ENCODE results near the gene DDX19B.
"Not testable (repeated sequence)": the region's sequence is repeated elsewhere in the genome, so short reads cannot be mapped to it uniquely, and the experiment has no call there.

Gene DDX19B

DNA sequence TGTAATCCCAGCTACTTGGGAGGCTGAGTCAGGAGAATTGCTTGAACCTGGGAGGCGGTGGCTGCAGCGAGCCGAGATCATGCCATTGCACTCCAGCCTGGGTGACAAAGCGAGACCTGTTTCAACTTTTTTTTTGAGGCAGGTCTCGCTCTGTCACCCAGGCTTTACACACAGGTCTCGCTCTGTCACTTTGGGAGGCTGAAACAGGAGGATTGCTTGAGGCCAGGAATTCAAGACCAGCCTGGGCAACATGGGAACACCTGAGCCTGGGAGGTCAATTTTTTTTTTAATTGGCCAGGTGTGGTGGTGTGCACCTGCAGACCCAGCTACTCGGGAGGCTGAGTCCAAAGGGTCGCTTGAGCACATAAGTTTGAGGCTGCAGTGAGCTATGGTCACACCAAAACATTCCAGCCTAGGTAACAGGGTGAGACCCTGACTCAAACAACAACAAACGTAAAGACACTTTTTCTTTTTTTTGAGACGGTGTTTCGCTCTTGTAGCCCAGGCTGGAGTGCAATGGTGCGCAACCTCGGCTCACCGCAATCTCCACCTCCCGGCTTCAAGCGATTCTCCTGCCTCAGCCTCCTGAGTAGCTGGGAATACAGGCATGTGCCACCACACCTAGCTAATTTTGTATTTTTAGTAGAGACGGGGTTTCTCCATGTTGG is 11.5 kb upstream of the DDX19B start:
- not testable (repeated sequence) for DNase-seq, ATAC-seq

DNA sequence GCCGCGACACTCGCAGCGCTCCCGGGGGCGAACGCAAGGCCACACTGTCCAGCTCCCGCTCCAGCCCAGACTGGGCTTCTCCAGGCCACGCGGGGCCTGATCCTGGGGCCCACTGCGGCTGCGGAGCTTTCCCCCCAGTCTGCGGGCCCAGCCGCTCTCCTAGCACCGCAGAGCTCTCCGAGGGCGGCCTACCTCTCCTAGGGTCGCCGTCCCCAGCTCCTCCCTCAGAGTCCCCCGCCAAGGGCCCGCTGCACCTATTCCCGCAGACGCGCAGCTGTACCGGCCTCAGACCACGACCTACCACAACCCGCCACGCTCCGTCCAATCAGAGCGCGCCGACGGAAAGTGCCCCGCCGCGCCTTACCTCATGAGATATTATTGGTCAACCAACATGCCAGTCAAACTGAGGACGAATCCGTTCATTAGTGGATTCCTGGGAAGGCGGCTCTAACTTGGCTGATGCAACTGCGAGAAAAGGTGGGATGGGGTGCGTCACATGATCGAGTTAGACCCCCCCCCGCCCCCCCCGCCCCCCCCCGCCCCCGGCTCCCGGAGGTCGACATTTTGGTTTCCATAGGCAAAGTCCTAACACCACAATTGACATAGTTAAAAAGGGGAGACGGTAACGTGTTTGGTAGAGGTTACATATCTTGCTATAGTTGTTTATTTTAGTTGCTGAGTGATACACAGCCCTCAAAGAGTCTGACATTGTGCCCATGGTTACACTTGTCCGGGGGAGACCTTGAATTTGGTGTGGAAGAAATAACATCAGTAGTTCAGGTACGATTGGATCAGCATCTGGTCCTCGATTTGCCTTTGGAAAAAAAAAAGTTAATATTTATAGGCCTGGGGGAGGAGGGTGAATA is 9.5 kb upstream of the DDX19B start, which contains the start of gene AARS1:
TSS of gene AARS1 (minus strand) at position 278 of the 866 bp plus-strand sequence. CDS start 6,743 bp downstream, outside the sequence.
- peak; percentile 95 for DNase-seq
- peak; percentile 100 for ATAC-seq

DNA sequence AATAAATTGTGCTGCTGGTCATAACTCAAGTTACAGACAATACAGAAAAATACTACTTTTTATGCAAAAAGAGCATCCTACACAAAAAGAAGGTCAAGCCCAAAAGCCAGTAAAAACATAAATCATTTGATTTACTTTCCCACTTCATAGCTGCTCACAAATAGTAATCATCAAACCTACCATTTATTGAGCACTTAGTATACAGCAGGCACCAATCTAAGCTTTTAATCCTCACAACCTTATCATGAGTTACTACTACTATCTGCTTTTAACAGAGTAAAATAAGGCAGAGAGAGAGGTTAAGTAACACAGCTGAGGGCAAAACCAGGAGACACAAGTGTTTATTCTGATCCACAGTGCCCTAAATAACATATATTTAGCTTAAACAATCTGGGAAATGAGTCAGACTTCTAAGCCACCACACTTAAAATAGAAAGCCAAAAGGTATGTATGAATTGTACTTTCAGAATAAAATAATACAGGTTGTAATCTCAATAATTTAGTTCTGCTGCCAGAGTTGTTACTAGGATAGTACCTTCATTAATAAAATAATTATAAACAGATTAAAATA is 8.0 kb upstream of the DDX19B start:
- DNase-seq (no peak), ATAC-seq (no peak)

DNA sequence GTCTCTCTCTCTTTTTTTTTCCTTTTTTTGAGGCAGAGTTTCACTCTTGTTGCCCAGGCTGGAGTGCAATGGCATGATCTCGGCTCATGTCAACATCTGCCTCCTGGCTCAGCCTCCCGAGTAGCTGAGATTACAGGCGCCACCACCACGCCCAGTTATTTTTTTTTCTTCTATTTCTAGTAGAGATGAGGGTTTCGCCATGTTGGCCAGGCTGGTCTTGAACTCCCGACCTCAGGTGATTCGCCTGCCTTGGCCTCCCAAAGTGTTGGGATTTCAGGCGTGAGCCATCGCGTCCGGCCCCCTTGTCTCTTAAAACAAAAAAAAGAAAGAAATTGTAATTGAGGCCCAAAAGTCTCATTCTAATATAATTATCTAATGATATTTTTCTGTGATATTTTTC is 6.8 kb upstream of the DDX19B start:
- DNase-seq, ATAC-seq: not testable (repeated sequence)

DNA sequence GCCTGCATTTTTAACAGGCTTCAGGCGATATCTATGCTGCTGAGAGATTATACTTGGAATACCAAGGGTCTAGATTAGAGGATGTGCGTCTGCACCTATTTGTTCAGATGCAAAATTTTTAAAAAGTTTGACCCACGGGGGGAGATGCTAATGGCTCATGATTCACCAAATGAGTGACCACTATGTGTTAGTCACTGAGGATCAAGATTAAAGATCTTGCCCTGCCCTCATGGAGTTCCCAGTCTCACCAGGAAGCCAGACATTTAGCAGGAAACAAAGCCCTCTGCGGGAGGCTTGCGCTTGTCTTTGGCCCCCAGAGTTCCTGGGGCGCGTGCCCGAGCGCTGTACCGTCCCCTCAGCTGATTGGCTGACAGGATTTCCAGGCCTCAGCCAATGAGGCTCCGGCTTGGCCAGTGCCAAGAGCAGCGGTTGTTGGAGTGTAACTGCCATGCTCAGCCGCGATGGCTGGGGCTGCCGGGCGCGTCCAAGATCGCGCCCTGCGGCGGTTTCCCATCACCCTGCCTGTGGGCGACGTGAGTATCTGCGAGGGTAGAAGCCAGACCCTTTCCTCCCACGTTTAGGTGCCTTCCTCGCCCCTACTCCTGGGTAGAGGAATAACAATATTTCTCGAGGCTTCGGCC is 4.5 kb upstream of the DDX19B start:
- ATAC-seq (no peak), DNase-seq (no peak)

DNA sequence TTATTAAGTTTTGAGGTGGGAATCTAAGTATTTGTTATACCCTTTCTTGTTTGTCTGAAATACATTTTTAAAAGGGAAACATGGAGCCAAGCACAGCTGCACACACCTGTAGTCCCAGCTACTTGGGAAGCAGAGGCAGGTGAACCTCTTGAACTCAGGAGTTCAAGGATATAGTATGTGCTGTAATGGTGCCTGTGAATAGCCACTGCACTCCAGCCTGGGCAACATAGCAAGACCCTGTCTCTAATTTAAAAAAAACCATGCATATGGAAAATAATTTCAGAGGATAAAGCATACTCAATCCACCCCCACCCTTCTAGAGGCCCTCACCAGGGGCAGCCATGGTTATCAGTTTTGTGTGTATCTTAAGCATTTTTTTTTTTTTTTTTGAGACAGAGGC is 3.4 kb upstream of the DDX19B start:
- DNase-seq = no peak
- ATAC-seq = no peak

DNA sequence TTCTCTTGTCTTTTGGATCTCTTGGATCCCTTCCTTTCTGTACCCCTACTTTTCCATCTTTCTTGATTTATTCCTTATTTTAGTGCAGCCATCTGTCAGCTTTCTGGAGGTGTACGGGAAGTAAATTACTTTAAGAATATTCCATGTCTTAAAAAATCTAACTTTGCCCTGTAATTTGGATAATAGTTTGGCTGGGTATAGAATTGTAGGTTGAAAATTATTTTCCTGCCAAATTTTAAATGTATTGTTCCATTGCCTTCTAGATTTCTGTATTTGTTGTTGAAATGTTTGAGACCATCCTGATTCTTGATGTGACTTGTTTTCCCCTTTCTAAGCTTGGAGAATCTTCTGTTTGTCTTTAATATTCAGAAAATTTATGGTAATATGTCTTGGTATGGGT is 2.1 kb downstream of the DDX19B start:
- ATAC-seq = no peak

DNA sequence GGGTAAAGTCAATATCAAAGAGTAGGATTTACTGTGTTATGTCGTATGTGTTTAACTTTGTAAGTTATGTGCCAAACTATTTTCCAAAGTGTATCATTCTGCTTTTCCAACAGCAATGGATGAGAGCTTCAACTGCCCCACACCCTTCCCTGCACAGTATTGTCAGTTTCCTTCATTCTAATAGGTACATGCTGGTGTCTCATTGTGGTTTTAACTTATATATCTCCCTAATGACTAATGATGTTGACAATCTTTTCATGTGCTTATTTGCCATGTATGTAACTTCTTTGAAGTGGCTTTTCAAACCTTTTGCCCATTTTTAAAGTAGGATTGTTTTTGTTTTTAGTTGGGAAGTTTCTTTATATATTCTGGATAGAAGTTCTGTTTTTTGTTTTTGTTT is 3.8 kb downstream of the DDX19B start:
- ATAC-seq = no peak
- DNase-seq = no peak

More for the DNA sequence above, 2.1 kb downstream of the DDX19B start:
- no peak for DNase-seq

DNA sequence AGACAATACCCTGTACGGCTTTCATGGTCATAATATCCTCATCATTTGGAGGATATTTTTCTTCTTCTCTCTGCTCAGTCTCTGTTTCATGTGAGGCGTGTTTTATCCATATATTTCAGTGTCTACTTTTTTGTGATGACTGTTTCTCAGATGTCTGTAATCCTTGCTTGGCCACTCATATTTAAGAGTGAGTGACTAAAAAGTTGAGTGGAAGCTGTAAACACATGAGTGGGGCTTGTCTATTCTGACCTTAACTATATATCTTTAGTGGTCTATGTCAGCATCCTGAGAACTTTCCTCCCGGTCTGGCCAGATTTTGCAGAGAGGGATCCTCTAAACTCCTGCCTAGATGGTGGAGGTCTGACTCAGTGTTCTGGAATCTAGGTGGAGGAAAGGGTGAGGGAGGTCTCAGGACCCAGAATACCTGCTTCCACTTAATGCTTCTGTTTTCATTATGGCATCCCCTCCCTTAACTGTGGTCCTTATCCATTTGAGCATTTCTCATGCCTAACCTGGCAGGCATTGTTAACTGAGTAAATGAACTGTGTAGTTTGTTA is 6.0 kb downstream of the DDX19B start:
- DNase-seq (no peak), ATAC-seq (no peak)

DNA sequence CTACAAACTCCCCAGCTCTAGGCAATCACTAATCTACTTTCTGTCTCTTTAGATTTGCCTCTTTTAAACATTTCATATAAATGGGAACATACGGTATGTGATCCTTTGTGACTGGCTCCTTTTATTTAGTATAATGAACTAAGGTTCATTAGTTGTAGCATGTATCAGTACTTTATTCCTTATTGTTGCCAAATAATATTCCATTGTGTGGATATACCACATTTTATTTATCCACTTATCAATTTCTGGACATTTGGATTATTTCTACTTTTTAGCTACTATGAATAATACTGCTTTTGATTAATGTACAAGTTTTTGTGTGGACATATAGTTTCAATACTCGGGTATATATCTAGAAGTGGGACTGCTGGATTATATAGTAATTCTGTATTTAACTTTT is 7.9 kb downstream of the DDX19B start:
- ATAC-seq = no peak
- DNase-seq = no peak

DNA sequence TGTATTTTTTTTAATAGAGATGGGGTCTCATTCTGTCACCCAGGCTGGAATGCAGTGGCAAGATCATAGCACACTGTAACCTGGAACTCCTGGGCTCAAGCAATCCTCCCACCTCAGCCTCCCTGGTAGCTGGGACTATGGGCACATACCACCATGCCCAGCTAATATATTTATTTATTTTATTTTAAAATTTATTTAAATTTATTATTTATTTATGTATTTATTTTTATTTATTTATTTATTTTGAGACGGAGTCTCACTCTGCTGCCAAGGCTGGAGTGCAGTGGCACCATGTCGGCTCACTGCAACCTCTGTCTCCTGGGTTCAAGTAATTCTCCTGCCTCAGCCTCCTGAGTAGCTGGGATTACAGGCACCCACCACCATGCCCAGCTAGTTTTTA is 8.7 kb downstream of the DDX19B start:
- ATAC-seq, DNase-seq: not testable (repeated sequence)

DNA sequence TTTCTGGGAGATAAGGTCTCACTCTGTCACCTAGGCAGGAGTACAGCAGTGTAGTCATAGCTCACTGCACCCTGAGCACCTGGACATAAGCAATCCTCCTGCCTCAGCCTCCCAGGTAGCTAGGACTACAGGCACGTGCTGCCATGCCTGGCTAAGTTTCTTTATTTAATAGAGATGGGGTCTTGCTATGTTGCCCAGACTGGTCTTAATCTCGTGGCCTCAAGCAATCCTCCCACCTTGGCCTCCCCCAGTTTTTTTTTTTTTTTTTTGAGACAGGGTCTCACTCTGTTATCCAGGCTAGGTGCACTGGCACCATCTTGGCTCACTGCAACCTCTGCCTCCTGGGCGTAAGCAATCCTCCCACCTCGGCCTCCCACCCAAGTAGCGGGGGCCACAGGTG is 21.1 kb downstream of the DDX19B start:
- DNase-seq (no peak), ATAC-seq (no peak)

DNA sequence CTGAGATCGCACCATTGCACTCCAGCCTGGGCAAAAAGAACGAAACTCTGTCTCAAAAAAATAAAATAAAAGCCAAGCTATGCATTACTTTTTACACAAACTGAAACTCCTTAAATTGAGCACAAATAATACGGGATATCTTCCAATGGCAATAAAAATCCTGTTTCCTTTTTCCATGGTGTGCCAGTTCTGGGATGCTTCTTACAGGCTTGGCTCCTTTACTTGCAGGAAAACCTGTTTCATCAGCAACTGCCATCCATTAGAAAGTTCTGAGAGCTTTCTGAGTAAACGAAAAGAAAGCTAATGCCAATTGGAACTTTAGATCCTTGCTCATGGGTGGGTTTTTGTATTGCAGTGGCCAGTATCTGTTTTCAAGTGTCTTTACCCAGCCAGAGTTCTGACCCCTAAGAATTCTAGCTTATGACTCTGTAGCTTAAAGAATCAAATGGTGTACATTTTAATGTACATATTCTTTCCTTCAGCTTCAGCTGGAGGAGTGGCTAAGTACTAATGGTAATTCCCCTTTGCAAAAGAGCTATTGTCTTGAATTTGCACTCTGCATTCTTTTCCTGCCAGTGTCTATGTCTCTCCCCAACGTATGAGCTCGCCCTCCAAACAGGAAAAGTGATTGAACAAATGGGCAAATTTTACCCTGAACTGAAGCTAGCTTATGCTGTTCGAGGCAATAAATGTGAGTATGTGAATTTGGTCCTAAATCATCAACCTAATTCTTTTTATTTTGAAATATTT is 26.2 kb downstream of the DDX19B start:
- no peak for DNase-seq
- no peak for ATAC-seq

DNA sequence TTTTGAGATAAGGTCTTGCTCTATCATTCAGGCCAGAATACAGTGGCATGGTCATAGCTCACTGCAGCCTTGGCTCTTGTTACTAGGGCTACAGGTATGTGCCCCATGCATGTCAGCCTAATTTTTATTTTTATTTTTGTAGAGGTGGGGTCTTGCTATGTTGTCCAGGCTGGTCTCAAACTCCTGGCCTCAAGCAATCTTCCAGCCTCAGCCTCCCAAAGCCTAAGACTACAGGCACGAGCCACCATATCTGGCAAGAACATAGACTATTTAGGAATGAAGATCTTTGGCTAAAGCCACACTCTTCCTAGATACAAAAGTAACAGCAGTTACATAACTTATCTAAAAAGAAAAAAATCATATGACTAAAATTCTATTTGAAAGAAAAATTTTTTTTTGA is 32.1 kb downstream of the DDX19B start:
- DNase-seq = no peak
- no peak for ATAC-seq

DNA sequence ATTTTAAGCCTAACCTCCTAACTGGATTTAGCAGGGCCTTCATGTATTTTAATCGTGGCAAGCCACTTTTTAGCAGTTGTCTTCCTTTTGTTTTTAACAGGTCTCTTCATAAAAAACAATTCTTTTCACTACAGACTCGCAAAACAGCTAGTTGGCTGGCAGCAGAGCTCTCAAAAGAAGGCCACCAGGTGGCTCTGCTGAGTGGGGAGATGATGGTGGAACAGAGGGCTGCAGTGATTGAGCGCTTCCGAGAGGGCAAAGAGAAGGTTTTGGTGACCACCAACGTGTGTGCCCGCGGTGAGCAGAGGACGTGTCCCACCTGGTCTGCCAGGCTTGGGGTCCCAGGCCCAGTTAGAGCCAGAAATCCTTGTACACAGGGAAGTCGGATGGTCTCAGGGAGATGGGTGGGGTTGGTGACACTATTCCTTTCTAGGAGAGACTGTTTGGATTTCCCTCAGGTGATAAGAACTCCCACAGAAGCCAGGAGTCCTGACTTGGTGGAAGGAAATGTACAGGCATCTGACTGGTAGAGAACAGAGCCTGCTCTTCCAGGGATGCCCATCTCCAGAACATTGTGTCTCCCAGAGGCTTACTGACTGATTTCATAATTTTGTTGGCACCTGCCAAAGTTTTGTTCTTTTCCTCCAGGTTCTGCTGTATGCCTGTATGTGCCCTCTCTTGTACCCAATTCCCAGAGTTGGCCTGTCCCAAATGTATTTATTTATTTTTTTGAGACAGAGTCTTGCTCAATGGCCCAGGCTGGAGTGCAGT is 32.8 kb downstream of the DDX19B start:
- ATAC-seq (peak; percentile 43), DNase-seq (peak; percentile 11)

DNA sequence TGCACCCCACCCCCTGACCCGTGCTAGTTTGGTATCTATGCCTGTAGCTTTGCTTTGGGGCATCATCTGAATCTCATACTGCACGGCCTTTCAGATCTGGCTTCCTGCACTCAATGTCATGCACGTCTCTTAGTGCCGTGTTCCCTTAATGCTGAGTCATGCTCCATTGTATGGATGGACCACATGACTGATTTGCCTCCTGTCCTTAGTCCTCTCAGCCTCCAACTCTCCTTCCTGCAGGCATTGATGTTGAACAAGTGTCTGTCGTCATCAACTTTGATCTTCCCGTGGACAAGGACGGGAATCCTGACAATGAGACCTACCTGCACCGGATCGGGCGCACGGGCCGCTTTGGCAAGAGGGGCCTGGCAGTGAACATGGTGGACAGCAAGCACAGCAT is 33.7 kb downstream of the DDX19B start:
- not testable (repeated sequence) for ATAC-seq

DNA sequence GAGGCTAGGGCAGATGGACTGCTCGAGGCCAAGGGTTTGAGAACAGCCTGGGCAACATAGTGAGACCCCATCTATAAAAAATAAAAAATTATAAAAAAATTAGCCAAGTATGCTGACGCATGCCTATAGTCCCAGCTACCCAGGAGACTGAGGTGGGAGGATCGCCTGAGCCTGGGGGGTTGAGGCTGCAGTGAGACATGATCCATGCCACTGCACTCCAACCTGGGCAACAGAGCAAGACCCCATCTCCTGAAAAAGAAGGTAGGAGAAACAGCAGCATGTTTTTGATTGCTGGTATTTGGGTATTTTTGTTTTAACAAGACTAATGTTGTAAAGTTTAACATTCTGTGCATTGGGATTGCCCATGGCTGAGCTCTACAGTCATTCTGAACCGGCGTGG is 38.8 kb downstream of the DDX19B start:
- DNase-seq = no peak
- no peak for ATAC-seq

More for the DNA sequence above, 33.7 kb downstream of the DDX19B start:
- DNase-seq = not testable (repeated sequence)

DNA sequence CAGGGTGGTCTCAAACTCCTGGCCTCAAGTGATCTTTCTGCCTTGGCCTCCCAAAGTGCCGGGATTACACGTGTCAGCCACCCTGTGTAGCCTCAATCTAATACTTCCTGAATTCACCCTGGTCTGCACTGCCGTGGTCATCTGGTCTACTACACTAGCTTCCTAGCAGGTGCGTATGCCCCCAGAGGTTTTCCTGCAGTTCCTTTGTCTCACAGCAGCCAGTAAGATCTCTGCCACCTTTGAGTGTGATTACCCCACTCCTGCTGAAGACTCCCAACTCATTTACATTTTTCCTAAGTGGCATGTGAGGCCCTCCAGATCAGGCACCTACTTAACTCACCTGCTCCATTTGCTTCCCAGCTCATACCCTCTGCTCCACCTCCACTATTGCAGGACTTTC is 42.6 kb downstream of the DDX19B start:
- DNase-seq = no peak
- ATAC-seq = no peak

DNA sequence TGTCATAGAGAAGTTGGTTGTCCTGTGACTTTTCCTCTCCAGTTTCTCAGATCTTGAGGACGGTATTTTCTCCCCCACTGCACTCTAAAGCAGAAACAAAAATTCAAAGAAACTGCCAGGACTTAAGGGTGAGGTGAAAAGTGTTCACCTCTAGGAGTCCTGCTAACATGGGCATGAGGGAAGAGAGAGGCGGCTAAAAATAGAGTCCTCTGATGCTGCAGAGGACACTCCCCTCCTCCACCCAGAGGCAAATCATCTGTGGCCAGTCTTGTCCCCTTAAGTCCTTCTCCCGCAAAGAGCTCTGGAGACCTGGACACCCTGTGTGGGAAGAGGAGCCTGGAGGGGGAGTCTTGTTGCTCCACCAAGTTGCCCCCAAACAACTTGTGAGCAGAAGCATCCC is 43.0 kb downstream of the DDX19B start:
- ATAC-seq (no peak), DNase-seq (no peak)

DNA sequence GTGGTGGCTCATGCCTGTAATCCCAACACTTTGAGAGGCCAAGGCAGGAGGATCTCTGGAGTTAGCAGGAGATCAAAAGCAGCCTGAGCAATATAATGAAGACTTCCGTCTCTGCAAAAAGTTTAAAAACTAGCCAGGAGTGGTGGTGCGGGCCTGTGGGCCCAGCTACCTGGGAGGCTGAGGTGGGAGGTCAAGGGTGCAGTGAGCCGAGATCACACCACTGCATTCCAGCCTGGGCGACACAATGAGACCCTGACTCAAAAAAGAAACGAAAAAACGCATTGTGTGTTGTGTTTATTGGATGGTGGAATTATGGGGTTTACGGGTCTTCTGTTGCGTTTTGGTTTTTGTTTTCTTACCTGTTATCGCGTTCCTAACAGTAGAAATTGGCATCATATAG is 46.9 kb downstream of the DDX19B start:
- no peak for ATAC-seq
- DNase-seq = no peak

DNA sequence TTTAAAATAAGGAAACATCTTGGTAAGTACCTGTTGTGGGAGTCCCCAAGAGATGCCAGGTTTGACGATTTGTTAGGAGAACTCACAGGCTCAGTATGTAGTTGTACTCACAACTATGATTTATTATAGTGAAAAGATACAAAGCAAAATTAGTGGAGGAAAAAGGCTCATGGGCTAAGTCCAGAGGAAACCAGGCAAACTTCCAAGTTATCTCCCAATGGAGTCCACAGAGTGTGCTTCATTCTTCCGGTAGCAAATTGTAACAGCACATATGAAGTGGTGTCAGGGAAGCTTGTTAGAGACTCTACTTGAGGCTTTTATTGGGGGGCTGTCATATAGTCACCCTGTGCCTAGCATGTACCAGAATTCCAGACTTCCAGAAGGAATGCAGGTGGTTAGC is 50.0 kb downstream of the DDX19B start:
- ATAC-seq = no peak
- no peak for DNase-seq
